Left ventricle myocardium inferior (tissue), 1 donor: Measurements from ENCODE around the gene SOHLH1. TPM values are rescaled to one million over a fixed set of nuclear protein-coding genes. Genes with fewer than 3 reads are reported as not detected.

ENCODE experiments used
- DNase-seq: peaks from one replicate; pipeline ENCODE4 v3.0.0-alpha.2; 2020
- H3K27ac ChIP-seq: fragments of 200-600 bp; replicated peaks from 2 replicates; pipeline ENCODE4 v1.8.0; 2021
- H3K27me3 ChIP-seq: fragments of 200-600 bp; 2 replicates; pipeline ENCODE4 v1.8.0; 2021; ENCODE audit warnings: low read depth
- H3K36me3 ChIP-seq: fragments of 200-600 bp; 2 replicates; pipeline ENCODE4 v1.8.0; 2021
- H3K4me1 ChIP-seq: fragments of 200-600 bp; 2 replicates; pipeline ENCODE4 v1.8.0; 2021
- H3K4me3 ChIP-seq: fragments of 200-600 bp; 2 replicates; pipeline ENCODE4 v1.8.0; 2021; ENCODE audit warnings: mild to moderate bottlenecking, moderate library complexity
- H3K9me3 ChIP-seq: fragments of 200-600 bp; replicated peaks from 2 replicates; pipeline ENCODE4 v1.8.0; 2021
- intact Hi-C: fragments of 100-400 bp; cut with micrococcal nuclease; formaldehyde crosslinking; loops from one replicate; pipeline ENCODE4 v1.11.0; 2022
- total RNA-seq: library from RNA; stranded (reverse); fragmentation: NEBNext Ultra II Directional; extraction: Animal tissue kit (Norgen Biotek cat#: 25700); gene quantifications from one replicate; pipeline ENCODE4 v1.2.1, GENCODE V29; 2021
- TF ChIP-seq, protein P1 (sequence below): fragments of 200-600 bp; IDR thresholded peaks from 2 replicates; pipeline ENCODE4 v1.8.0; 2021; ENCODE audit warnings: antibody characterized with exemption, mild to moderate bottlenecking, borderline replicate concordance
- donor health status: DM: no; HTN: yes; CAD: no; lungs with severe emphysema.

SOHLH1 gene
- total RNA-seq, 1 donor from 2014 or later = not detected

DNA sequence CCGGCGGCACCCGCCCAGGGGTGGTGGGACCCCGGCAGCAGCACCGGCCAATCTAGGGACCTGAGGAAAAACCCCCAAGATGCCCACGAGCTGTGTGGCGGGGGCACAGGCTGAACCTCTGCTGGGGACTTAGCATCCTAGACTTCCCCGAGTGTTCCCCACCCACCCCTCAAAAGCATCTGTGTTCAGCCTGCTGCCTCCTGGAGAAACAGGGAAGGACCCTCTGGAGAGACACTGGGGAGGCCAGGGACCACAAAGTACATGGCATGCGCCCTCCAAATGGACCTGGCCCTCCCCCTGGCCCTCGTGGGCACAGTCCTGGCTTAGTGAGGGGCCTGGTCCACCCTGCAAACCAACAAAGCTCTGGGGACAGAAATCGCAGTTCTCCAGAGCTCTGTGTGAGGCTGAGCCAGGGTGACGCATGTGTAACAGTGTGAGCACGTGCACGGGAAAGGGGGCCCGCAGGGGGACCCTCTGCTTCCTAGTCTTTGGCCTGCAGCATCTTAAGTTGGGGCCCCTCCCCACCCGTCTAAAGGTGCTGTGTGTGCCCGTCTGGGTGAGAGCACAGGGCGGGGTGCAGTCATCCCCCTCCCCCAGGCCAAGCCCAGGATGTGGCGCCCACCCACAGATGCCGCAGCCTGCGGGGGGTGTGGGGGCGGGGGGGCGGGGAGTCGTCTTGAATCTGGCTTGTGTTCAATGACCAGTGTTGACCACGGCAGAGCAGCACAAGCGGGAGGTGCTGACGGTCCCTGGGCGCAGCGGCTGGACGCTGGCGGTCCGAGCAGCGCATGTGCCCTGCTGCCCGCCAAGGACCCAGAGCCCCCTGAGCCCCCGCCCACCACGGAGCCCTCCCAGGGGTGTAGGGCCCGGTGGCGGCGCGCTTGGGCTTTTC, 2.0 kb upstream of the SOHLH1 start:
- peaks cover 27% of the 10 kb centered on the region for H3K4me1 ChIP-seq
- TF ChIP-seq, protein P1, sequence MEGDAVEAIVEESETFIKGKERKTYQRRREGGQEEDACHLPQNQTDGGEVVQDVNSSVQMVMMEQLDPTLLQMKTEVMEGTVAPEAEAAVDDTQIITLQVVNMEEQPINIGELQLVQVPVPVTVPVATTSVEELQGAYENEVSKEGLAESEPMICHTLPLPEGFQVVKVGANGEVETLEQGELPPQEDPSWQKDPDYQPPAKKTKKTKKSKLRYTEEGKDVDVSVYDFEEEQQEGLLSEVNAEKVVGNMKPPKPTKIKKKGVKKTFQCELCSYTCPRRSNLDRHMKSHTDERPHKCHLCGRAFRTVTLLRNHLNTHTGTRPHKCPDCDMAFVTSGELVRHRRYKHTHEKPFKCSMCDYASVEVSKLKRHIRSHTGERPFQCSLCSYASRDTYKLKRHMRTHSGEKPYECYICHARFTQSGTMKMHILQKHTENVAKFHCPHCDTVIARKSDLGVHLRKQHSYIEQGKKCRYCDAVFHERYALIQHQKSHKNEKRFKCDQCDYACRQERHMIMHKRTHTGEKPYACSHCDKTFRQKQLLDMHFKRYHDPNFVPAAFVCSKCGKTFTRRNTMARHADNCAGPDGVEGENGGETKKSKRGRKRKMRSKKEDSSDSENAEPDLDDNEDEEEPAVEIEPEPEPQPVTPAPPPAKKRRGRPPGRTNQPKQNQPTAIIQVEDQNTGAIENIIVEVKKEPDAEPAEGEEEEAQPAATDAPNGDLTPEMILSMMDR = no peak
- peak overlapping the region; percentile 49 for H3K4me3 ChIP-seq
- no peaks in the 10 kb centered on the region for H3K36me3 ChIP-seq
- H3K9me3 ChIP-seq = no peaks in the 10 kb centered on the region
- no peak overlapping the region for H3K27ac ChIP-seq
- intact Hi-C loops = no loop called here
- no peak for DNase-seq
- H3K27me3 ChIP-seq = peaks cover 75% of the 10 kb centered on the region

DNA sequence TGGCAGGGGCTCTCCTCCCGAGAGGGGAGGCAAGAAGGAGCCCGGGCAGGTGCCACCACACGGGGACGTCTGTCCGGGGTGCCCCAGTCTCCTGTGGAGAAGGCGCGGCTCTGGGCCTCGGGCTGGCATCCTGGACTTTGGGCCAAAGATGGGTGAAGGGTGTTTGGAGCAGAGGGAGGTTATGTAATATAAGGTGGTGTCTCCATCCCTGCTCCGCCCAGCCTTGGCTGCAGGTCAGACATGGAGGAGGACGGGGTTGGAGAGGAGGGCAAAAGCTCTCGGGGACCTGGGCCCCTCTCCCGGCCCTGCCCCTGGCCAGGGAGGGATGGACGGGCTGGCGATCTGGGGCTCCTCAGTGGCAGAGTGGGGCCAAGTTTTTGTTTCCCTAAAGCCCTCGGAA, 1.2 kb upstream of the SOHLH1 start:
- no peaks in the 10 kb centered on the region for H3K9me3 ChIP-seq
- peaks cover 26% of the 10 kb centered on the region for H3K4me1 ChIP-seq
- no peaks in the 10 kb centered on the region for H3K36me3 ChIP-seq
- H3K27me3 ChIP-seq = peaks cover 75% of the 10 kb centered on the region
- TF ChIP-seq, protein P1 = no peak
- intact Hi-C loops = no loop called here
- H3K27ac ChIP-seq = no peak overlapping the region
- H3K4me3 ChIP-seq = no peak overlapping the region
- DNase-seq = no peak

DNA sequence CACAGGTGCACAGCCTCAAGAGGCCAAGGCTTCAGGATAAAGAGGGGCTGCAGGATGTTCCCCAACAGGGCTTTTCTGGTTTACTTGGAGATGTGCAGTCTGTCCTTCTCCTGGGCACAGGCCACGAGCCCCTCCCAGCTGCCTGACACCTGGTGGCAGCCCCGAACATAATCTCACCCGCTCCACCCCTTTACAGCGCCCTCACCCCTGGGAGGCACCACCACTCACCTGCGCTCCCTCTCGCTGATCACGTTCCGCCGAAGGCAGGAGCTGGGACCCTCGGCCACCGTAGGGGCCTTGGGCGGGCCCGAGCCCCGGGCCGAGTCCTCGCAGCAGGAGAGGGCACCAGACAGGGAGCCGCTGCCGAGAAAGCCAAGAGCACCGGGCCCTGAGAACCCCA, 514 bp downstream of the SOHLH1 start:
- no peak overlapping the region for H3K27ac ChIP-seq
- peaks cover 15% of the 10 kb centered on the region for H3K4me1 ChIP-seq
- H3K36me3 ChIP-seq = no peaks in the 10 kb centered on the region
- no peak overlapping the region for H3K4me3 ChIP-seq
- H3K27me3 ChIP-seq = peaks cover 73% of the 10 kb centered on the region
- DNase-seq = no peak
- TF ChIP-seq, protein P1 = no peak
- intact Hi-C loops = no loop called here
- no peaks in the 10 kb centered on the region for H3K9me3 ChIP-seq

DNA sequence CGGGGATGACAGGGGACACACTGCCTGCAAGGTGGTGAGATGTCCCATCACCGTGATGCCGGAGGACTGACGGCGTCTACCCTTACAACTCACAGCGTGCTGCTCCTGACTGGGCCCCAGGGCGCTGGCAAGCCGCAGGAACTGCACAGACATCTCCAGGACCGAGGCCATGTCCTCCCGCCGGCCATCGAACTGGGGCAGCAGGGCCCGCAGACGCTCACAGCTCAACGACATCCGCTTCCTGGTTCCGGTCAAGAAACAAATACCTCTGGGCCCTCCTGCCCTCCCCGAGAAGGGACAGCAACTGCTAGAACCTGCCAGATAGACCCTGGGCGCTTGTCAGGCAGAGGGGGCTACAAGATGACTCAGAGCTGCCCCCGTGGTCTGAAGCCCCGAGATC, 1.0 kb downstream of the SOHLH1 start:
- Histone ChIP-seq H3K4me3 (no peak overlapping the region), H3K4me1 (peaks cover 15% of the 10 kb centered on the region), H3K9me3 (no peaks in the 10 kb centered on the region), H3K36me3 (no peaks in the 10 kb centered on the region), H3K27me3 (peaks cover 72% of the 10 kb centered on the region), H3K27ac (no peak overlapping the region)
- TF ChIP-seq, protein P1 = no peak
- no peak for DNase-seq
- intact Hi-C loops = no loop called here

DNA sequence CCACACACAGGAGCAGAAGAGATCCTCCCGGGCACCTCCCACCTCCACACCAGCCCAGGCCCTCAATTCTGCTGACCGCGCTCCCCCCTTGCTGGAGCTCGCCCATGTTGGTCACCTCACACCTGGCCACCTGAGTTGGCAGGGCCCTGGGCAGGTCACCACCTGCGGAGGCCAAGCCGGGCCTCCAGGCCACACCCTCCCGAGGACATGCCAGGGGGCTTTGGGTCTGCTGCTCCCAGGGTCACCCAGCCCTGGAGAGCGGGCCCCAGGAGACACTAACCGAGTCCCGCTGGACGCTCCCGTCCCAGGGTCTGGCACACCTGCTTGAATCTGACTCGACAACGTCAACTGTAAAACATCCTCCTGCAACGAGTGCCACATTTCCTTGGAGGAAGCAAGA, 2.1 kb downstream of the SOHLH1 start:
- Histone ChIP-seq H3K27me3 (peaks cover 72% of the 10 kb centered on the region), H3K9me3 (no peaks in the 10 kb centered on the region), H3K4me1 (peaks cover 8% of the 10 kb centered on the region), H3K4me3 (no peak overlapping the region), H3K36me3 (no peaks in the 10 kb centered on the region), H3K27ac (no peak overlapping the region)
- intact Hi-C loops = no loop called here
- no peak for DNase-seq
- TF ChIP-seq, protein P1 = no peak
